Cardiac fibroblast (primary cell): ENCODE measurements around the gene PLEKHA1.

Experiments used
- DNase-seq, 2 donors: peaks; one replicate each; pipeline versions ENCODE4 v3.0.0 to v3.0.0-alpha.2; 2010; ENCODE audit warnings: low read depth in 2 of 2
- H3K4me3 ChIP-seq, 2 donors: replicated peaks in 1 of 2; 1 replicate in 1 of 2; 2 replicates in 1 of 2; pipeline ENCODE4 v1.5.1; 2011; ENCODE audit warnings: low read depth in 2 of 2, low read length in 2 of 2, mild to moderate bottlenecking in 2 of 2, moderate library complexity in 1 of 2
- CTCF ChIP-seq: IDR thresholded peaks from one replicate; pipeline ENCODE4 v1.5.1; 2011; ENCODE audit warnings: low read depth, mild to moderate bottlenecking, low read length, inconsistent platforms

PLEKHA1 gene

GRCh38 chr10:122392835-122393234, 18.3 kb downstream of the PLEKHA1 start:
- no peak for DNase-seq
- no peak for TF ChIP-seq CTCF
- H3K4me3 ChIP-seq = no peak overlapping the region

- no peak for TF ChIP-seq CTCF
- no peak for DNase-seq
- H3K4me3 ChIP-seq = no peak overlapping the region
These were observed 18.8 kb downstream of the PLEKHA1 start for GRCh38 chr10:122393288-122393687.

GRCh38 chr10:122402548-122403131, 28.1 kb downstream of the PLEKHA1 start:
- no peak overlapping the region for H3K4me3 ChIP-seq
- DNase-seq = no peak
- TF ChIP-seq CTCF = no peak

- DNase-seq = no peak
- no peak overlapping the region for H3K4me3 ChIP-seq
- TF ChIP-seq CTCF = no peak
These were observed 30.1 kb downstream of the PLEKHA1 start for GRCh38 chr10:122404576-122404975.

GRCh38 chr10:122407375-122408125, 33.0 kb downstream of the PLEKHA1 start:
- H3K4me3 ChIP-seq = no peak overlapping the region
- no peak for TF ChIP-seq CTCF
- peak; percentile 12 to 41 for DNase-seq

- DNase-seq = no peak
- no peak for TF ChIP-seq CTCF
- no peak overlapping the region for H3K4me3 ChIP-seq
These were observed 38.8 kb downstream of the PLEKHA1 start for GRCh38 chr10:122413327-122413726.

GRCh38 chr10:122417667-122418066, 43.2 kb downstream of the PLEKHA1 start:
- no peak for TF ChIP-seq CTCF
- H3K4me3 ChIP-seq = no peak overlapping the region
- DNase-seq = peak; percentile 53 to 63
